ENCODE data around the gene ST6GALNAC4. TPM values are rescaled to one million over a fixed set of nuclear protein-coding genes. Genes with fewer than 3 reads are reported as not detected.

ST6GALNAC4 gene
- total and polyA plus RNA-seq, 9 of the 15 experiments (the other 6 are each of a cell fraction or from before 2014, with no cell fraction given), result 2.6 to 43.1 (median 15.4) TPM

DNA sequence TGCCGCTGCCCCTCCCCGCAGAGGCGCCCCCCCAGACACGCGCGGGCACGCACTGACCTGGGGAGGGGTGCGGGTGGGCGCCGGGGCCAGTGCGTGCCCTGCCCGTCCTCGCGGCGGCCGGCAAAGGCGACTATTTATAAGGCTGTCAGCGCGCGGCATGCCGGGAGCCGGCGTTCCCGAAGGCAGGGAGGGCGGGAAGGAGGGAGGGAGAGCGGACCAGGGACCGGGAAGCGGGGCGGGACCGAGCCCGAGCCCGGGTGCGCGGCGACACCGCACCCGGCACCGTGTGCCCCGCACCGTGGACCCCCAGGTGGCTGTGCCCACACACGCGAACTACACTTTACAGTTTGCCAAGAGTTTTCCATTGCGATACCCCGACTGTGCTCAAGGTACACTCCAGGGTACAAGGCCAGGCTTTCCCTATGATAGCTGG, 39.3 kb downstream of the ST6GALNAC4 start, which contains the start of gene AK1 (continued):
- TF ChIP-seq FOXA3 (CRISPR knock-in tag; conservative IDR thresholded peaks at IDR 0.05 in 1 of 2, IDR thresholded peaks at IDR 0.05 in 1 of 2), result 0 out of 4 replicates have a peak, but pooled peaks of 1 of the 2 experiments have one; percentile 45
- TF ChIP-seq HDGF (IDR thresholded peaks at IDR 0.05), result no peak
- TF ChIP-seq ZNF699 (CRISPR knock-in tag; IDR thresholded peaks at IDR 0.05; ENCODE audit: insufficient replicate concordance), result no peak
- no peak for TF ChIP-seq RAD51 (IDR thresholded peaks at IDR 0.05; ENCODE audit: borderline replicate concordance, low read depth)
- no peak for TF ChIP-seq EGR1 (conservative IDR thresholded peaks at IDR 0.05)
- TF ChIP-seq GTF2A2 (tag; IDR thresholded peaks at IDR 0.05), result peak; percentile 78; the same call in 1 of the 2 replicates
- peak; percentile 32 for TF ChIP-seq PCBP1 (IDR thresholded peaks at IDR 0.05; ENCODE audit: low read depth, low read length, poor library complexity, severe bottlenecking)
- no peak for TF ChIP-seq ASH1L (IDR thresholded peaks at IDR 0.05; ENCODE audit: borderline replicate concordance, low read depth, partially characterized antibody)
- no peak for TF ChIP-seq DNMT1 (IDR thresholded peaks at IDR 0.05)
- TF ChIP-seq PHF8 (IDR thresholded peaks at IDR 0.05; ENCODE audit: borderline replicate concordance, low read length), result peak; percentile 69; the same call in 1 of the 2 replicates
- TF ChIP-seq MEF2A (IDR thresholded peaks at IDR 0.05; ENCODE audit: control insufficient read depth, low read depth, low read length), result no peak
- no peak for TF ChIP-seq BDP1 (IDR thresholded peaks at IDR 0.05; ENCODE audit: insufficient read depth, insufficient read length)
- TF ChIP-seq ZNF76 (CRISPR knock-in tag; IDR thresholded peaks at IDR 0.05; ENCODE audit: borderline replicate concordance), result no peak
- TF ChIP-seq ZNF24 (IDR thresholded peaks at IDR 0.05), result no peak
- TF ChIP-seq GABPB1 (CRISPR knock-in tag; IDR thresholded peaks at IDR 0.05), result no peak
- peak; percentile 60; the same call in 1 of the 2 replicates for TF ChIP-seq RB1 (IDR thresholded peaks at IDR 0.05; ENCODE audit: low read depth)
- TF ChIP-seq ZKSCAN8 (CRISPR knock-in tag; IDR thresholded peaks at IDR 0.05), result no peak
- TF ChIP-seq ARNT (IDR thresholded peaks at IDR 0.05), result no peak
- no peak for TF ChIP-seq EP300 (IDR thresholded peaks at IDR 0.05; ENCODE audit: low read length)
- no peak for TF ChIP-seq SMAD2 (IDR thresholded peaks at IDR 0.05; ENCODE audit: low read depth, low read length)
- TF ChIP-seq ZFX (CRISPR knock-in tag; IDR thresholded peaks at IDR 0.05), result peak; percentile 60; the same call in 1 of the 2 replicates
- TF ChIP-seq, protein P1, sequence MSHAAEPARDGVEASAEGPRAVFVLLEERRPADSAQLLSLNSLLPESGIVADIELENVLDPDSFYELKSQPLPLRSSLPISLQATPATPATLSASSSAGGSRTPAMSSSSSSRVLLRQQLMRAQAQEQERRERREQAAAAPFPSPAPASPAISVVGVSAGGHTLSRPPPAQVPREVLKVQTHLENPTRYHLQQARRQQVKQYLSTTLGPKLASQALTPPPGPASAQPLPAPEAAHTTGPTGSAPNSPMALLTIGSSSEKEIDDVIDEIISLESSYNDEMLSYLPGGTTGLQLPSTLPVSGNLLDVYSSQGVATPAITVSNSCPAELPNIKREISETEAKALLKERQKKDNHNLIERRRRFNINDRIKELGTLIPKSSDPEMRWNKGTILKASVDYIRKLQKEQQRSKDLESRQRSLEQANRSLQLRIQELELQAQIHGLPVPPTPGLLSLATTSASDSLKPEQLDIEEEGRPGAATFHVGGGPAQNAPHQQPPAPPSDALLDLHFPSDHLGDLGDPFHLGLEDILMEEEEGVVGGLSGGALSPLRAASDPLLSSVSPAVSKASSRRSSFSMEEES (CRISPR knock-in tag; IDR thresholded peaks at IDR 0.05), result no peak
- TF ChIP-seq, protein P2, sequence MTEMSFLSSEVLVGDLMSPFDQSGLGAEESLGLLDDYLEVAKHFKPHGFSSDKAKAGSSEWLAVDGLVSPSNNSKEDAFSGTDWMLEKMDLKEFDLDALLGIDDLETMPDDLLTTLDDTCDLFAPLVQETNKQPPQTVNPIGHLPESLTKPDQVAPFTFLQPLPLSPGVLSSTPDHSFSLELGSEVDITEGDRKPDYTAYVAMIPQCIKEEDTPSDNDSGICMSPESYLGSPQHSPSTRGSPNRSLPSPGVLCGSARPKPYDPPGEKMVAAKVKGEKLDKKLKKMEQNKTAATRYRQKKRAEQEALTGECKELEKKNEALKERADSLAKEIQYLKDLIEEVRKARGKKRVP (CRISPR knock-in tag; IDR thresholded peaks at IDR 0.05), result no peak
- no peak for TF ChIP-seq ZNF174 (CRISPR knock-in tag; IDR thresholded peaks at IDR 0.05)
- TF ChIP-seq, protein P3, sequence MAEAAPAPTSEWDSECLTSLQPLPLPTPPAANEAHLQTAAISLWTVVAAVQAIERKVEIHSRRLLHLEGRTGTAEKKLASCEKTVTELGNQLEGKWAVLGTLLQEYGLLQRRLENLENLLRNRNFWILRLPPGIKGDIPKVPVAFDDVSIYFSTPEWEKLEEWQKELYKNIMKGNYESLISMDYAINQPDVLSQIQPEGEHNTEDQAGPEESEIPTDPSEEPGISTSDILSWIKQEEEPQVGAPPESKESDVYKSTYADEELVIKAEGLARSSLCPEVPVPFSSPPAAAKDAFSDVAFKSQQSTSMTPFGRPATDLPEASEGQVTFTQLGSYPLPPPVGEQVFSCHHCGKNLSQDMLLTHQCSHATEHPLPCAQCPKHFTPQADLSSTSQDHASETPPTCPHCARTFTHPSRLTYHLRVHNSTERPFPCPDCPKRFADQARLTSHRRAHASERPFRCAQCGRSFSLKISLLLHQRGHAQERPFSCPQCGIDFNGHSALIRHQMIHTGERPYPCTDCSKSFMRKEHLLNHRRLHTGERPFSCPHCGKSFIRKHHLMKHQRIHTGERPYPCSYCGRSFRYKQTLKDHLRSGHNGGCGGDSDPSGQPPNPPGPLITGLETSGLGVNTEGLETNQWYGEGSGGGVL (CRISPR knock-in tag; IDR thresholded peaks at IDR 0.05), result no peak
